Measurements from ENCODE around the gene POLDIP3. TPM values are rescaled to one million over a fixed set of nuclear protein-coding genes. Genes with fewer than 3 reads are reported as not detected.
"Not testable (repeated sequence)": the region's sequence is repeated elsewhere in the genome, so short reads cannot be mapped to it uniquely, and the experiment has no call there.

POLDIP3 gene
- total RNA-seq, 1 experiment from 2014 or later = 58.3 TPM

GRCh38 chr22:42587588-42588175 lies 27.0 kb downstream of the POLDIP3 start:
- no peak for DNase-seq (ENCODE audit: low read depth)

- DNase-seq (ENCODE audit: low read depth) = no peak
Observed at GRCh38 chr22:42586381-42586780, 28.3 kb downstream of the POLDIP3 start.

- no peak for DNase-seq (ENCODE audit: low read depth)
Observed at GRCh38 chr22:42585096-42585495, 29.6 kb downstream of the POLDIP3 start.

GRCh38 chr22:42584364-42584940 lies 30.2 kb downstream of the POLDIP3 start:
- no peak for DNase-seq (ENCODE audit: low read depth)

- DNase-seq (ENCODE audit: low read depth) = no peak
Observed at GRCh38 chr22:42582987-42583386, 31.7 kb downstream of the POLDIP3 start.

- DNase-seq (ENCODE audit: low read depth) = peak; percentile 46
Observed at GRCh38 chr22:42581762-42582716, 32.6 kb downstream of the POLDIP3 start.

GRCh38 chr22:42581194-42581761 lies 33.4 kb downstream of the POLDIP3 start:
- DNase-seq (ENCODE audit: low read depth) = not testable (repeated sequence)

- DNase-seq (ENCODE audit: low read depth) = not testable (repeated sequence)
Observed at GRCh38 chr22:42580040-42580439, 34.6 kb downstream of the POLDIP3 start.

- no peak for DNase-seq (ENCODE audit: low read depth)
Observed at GRCh38 chr22:42577623-42578240, 37.0 kb downstream of the POLDIP3 start.

- DNase-seq (ENCODE audit: low read depth) = not testable (repeated sequence)
Observed at GRCh38 chr22:42577141-42577540, 37.5 kb downstream of the POLDIP3 start.

- DNase-seq (ENCODE audit: low read depth) = not testable (repeated sequence)
Observed at GRCh38 chr22:42575996-42576574, 38.6 kb downstream of the POLDIP3 start.

GRCh38 chr22:42574468-42574867 lies 40.2 kb downstream of the POLDIP3 start:
- not testable (repeated sequence) for DNase-seq (ENCODE audit: low read depth)

GRCh38 chr22:42574046-42574445 lies 40.6 kb downstream of the POLDIP3 start:
- not testable (repeated sequence) for DNase-seq (ENCODE audit: low read depth)

GRCh38 chr22:42571068-42571467 lies 43.6 kb downstream of the POLDIP3 start:
- DNase-seq (ENCODE audit: low read depth) = not testable (repeated sequence)

- not testable (repeated sequence) for DNase-seq (ENCODE audit: low read depth)
Observed at GRCh38 chr22:42570580-42570979, 44.1 kb downstream of the POLDIP3 start.

GRCh38 chr22:42567950-42568349 lies 46.7 kb downstream of the POLDIP3 start:
- not testable (repeated sequence) for DNase-seq (ENCODE audit: low read depth)

GRCh38 chr22:42565956-42566355 lies 48.7 kb downstream of the POLDIP3 start:
- DNase-seq (ENCODE audit: low read depth) = no peak

- DNase-seq (ENCODE audit: low read depth) = no peak
Observed at GRCh38 chr22:42564699-42565098, 50.0 kb downstream of the POLDIP3 start.

GRCh38 chr22:42563943-42564342 lies 50.7 kb downstream of the POLDIP3 start:
- not testable (repeated sequence) for DNase-seq (ENCODE audit: low read depth)

- no peak for DNase-seq (ENCODE audit: low read depth)
Observed at GRCh38 chr22:42562684-42563083, 52.0 kb downstream of the POLDIP3 start.

- DNase-seq (ENCODE audit: low read depth) = no peak
Observed at GRCh38 chr22:42562279-42562678, 52.4 kb downstream of the POLDIP3 start.

Measured in HT1080 (cell line).